BJ (cell line): ENCODE data around the gene EVX1. TPM values are rescaled to one million over a fixed set of nuclear protein-coding genes. Genes with fewer than 3 reads are reported as not detected.

Source experiments
- CTCF ChIA-PET: fragments of 350-600 bp; formaldehyde crosslinking; extraction: SDS; loops from one replicate; lab custom pipeline; 2021; ENCODE audit warnings: antibody characterized with exemption, inconsistent platforms; lab: Yijun Ruan, JAX
- POLR2A ChIA-PET: fragments of 300-600 bp; sonication (Branson Sonifier 250); formaldehyde crosslinking; extraction: SDS; loops from one replicate; lab custom pipeline; 2021; ENCODE audit warnings: antibody characterized with exemption; lab: Charles Lee
- DNase-seq: peaks from one replicate; pipeline ENCODE4 v3.0.0-alpha.2; 2011; ENCODE audit warnings: low read depth
- H3K27me3 ChIP-seq: 2 replicates; pipeline ENCODE4 v1.6.0; 2011; ENCODE audit warnings: low read length; ENCODE audit not compliant: control insufficient read depth, insufficient read depth
- H3K36me3 ChIP-seq: 2 replicates; pipeline ENCODE4 v1.5.1; 2011; ENCODE audit warnings: low read length; ENCODE audit not compliant: control insufficient read depth, insufficient read depth
- H3K4me3 ChIP-seq: 2 replicates; pipeline ENCODE4 v1.5.1; 2011; ENCODE audit warnings: low read depth, mild to moderate bottlenecking, control low read depth, low read length
- polyA plus RNA-seq: library from polyadenylated mRNA; depleted of rRNA; stranded (reverse); fragments of >200 nt; gene quantifications from 2 replicates; pipeline ENCODE4 v1.2.3, GENCODE V29; 2011
- TF ChIP-seq, protein P1 (sequence below): IDR thresholded peaks from 2 replicates; pipeline ENCODE4 v1.5.1; 2011; ENCODE audit warnings: low read depth, mild to moderate bottlenecking, control low read depth, inconsistent platforms, low read length, moderate library complexity; ENCODE audit not compliant: insufficient read depth

EVX1 gene
- polyA plus RNA-seq, 1 experiment: not detected

DNA sequence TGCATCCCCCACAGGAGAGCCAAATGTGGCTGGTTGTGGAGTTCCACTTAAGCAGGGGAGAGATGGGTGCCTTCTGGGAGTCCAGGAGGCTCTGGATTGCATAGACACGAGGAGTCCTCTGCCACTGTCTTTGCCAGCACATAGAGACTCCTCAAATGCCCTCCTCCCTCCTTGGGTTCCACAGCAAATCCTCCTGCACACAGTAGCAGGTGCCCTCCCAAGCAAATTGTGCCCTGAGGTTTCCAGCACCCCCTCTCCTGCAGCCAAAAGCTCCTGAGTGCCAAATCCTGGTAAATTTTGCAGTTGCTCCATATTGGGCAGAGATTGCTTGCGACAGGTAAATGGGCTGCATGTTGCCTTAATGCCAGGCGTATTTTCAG, 5.8 kb downstream of the EVX1 start:
- POLR2A ChIA-PET: no interaction called here
- CTCF ChIA-PET: interaction anchor here (2.0 kb wide), 1 partner anchor 8 kb away, joined by 7 read pairs; no protein-coding TSS in a partner anchor
- no peak overlapping the region for H3K4me3 ChIP-seq
- TF ChIP-seq, protein P1, sequence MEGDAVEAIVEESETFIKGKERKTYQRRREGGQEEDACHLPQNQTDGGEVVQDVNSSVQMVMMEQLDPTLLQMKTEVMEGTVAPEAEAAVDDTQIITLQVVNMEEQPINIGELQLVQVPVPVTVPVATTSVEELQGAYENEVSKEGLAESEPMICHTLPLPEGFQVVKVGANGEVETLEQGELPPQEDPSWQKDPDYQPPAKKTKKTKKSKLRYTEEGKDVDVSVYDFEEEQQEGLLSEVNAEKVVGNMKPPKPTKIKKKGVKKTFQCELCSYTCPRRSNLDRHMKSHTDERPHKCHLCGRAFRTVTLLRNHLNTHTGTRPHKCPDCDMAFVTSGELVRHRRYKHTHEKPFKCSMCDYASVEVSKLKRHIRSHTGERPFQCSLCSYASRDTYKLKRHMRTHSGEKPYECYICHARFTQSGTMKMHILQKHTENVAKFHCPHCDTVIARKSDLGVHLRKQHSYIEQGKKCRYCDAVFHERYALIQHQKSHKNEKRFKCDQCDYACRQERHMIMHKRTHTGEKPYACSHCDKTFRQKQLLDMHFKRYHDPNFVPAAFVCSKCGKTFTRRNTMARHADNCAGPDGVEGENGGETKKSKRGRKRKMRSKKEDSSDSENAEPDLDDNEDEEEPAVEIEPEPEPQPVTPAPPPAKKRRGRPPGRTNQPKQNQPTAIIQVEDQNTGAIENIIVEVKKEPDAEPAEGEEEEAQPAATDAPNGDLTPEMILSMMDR: no peak
- H3K36me3 ChIP-seq: no peaks in the 10 kb centered on the region
- DNase-seq: no peak
- H3K27me3 ChIP-seq: peaks cover 62% of the 10 kb centered on the region

DNA sequence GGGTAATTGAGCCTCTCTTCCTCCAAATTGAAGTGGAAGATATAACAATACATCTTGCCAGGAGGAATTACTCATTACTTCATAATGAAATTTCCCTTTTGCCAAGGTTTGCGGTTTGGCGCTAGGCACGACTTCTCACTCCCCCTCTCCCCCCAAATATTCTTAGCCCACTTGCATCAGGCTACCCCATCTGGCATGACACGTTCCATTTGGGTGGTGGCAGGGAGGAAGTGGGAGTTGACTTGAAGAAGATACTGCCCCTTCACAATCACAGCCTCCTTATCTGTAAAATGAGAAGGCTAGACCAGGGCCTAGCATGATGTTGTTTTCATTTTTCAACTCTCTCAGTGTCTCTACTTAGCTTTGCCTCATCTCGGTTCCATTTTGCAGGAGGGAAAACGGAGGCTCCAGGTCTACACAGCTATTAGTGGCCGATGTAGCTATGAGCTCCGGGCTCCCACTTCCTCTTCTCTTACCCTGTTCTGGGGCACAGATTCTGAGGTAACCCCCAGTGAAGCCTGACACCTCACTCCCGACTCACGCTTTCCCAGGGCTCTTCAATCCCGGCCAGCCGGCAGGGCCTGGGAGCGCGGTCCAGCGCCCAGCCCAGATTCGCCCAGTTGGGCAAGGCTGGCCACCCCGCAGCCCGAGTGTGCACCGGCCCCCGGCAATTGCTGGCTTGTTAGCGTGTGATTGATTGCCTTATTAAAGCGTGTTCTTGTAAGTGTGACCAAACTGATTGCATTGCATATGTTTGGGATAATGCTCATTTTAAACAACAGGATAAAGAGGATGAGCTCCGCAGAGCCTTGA, 6.5 kb downstream of the EVX1 start:
- CTCF ChIA-PET: interaction anchor here (0.6 kb wide), 1 partner anchor 564 kb away, joined by 5 read pairs; no protein-coding TSS in a partner anchor
- TF ChIP-seq, protein P1: no peak
- H3K4me3 ChIP-seq: no peak overlapping the region
- H3K27me3 ChIP-seq: peaks cover 59% of the 10 kb centered on the region
- H3K36me3 ChIP-seq: no peaks in the 10 kb centered on the region
- POLR2A ChIA-PET: no interaction called here
- DNase-seq: no peak

DNA sequence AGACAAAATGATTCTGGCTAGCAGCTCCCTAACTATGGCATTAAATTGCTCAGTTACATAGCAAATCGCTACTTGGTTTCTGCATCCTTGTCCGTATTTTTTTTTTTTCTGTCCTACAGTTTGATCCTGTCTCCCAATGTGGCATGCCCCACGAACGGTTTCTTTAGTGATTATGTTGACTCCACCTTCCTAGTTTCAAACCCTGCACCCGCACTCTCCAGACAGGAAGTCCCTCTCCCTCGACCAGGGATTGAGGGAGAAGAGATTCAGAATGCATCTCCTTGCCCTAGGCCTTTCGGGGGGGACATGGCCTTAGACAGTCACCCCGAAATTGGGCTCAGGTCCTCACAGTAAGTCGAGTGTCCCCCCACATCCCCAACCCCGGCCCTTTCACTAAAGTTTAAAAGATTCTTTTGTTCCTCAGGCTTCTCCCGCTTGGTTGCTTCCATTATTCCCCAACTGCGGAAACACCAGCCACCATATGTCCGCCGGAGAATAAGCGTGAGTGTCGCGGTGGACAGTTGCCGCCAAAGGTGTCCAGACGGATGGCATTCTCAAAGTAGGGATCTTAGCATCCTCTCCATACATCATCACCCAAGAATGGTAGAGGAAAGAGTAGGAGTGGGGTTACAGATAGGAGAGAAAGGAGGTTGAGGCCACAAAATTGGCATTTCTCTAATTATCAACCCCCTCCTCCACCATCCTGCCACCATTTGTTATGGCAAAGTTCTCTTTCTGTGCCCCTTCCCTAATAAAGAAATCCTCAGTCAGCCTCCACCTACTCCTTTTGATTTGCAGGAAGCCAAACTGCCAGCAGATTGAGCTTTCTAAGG, 7.3 kb downstream of the EVX1 start:
- Histone ChIP-seq H3K27me3 (peaks cover 54% of the 10 kb centered on the region), H3K36me3 (no peaks in the 10 kb centered on the region), H3K4me3 (no peak overlapping the region)
- ChIA-PET POLR2A (no interaction called here), CTCF (interaction anchor here (0.6 kb wide), 1 partner anchor 564 kb away, joined by 5 read pairs; no protein-coding TSS in a partner anchor)
- TF ChIP-seq, protein P1: no peak
- no peak for DNase-seq

DNA sequence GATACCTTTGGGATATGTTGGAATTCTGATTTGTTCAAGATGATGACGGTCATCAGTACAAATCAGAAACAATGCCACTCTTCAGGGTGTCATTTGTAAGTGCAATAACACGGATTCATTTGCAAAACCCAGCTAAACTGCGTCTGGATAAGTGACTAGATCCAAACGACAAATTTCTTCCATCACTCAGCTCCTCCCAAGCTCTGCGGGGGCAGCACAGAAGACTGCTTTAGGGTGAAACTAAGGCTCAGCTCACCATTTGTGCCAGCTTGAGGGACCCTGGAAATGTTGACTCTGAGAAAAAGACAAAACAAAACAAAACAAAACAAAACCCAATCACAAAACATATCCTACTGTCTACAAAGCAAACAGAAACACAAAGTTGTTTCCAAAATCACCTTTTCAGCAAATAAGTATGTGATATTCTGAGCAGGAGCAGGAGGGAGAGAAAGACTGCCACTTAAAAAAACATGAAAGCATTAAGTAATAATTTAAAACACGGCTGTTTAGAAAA, 8.0 kb downstream of the EVX1 start:
- TF ChIP-seq, protein P1: no peak
- CTCF ChIA-PET: interaction anchor here (1.0 kb wide), 1 partner anchor 16 kb away, joined by 3 read pairs; no protein-coding TSS in a partner anchor
- no peak for DNase-seq
- no peaks in the 10 kb centered on the region for H3K36me3 ChIP-seq
- H3K4me3 ChIP-seq: no peak overlapping the region
- POLR2A ChIA-PET: no interaction called here
- H3K27me3 ChIP-seq: peaks cover 48% of the 10 kb centered on the region
